ENCODE data around the gene PCNT.

DNA sequence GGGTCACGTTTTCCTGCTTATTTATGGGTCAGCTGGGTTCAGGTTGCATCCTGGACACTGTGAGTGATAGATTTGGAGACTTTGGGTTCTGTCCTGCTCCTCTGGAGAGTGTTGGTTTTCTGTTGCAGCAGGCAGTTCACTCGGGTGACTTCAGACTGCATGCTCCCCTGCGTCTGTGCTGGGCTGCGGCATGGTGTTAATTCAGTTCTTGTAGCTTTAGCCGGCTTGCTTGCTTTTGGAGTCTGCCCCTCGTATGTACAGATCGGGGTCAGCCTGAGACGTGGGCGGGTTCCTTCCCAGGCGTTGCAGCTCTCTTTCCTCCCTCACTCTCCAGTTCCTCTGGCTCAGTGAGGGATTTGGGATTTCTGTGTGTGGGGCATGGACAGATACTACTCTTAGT is 38.0 kb downstream of the PCNT start:
- TF ChIP-seq, protein P1, sequence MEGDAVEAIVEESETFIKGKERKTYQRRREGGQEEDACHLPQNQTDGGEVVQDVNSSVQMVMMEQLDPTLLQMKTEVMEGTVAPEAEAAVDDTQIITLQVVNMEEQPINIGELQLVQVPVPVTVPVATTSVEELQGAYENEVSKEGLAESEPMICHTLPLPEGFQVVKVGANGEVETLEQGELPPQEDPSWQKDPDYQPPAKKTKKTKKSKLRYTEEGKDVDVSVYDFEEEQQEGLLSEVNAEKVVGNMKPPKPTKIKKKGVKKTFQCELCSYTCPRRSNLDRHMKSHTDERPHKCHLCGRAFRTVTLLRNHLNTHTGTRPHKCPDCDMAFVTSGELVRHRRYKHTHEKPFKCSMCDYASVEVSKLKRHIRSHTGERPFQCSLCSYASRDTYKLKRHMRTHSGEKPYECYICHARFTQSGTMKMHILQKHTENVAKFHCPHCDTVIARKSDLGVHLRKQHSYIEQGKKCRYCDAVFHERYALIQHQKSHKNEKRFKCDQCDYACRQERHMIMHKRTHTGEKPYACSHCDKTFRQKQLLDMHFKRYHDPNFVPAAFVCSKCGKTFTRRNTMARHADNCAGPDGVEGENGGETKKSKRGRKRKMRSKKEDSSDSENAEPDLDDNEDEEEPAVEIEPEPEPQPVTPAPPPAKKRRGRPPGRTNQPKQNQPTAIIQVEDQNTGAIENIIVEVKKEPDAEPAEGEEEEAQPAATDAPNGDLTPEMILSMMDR (IDR thresholded peaks at IDR 0.05; ENCODE audit: insufficient read depth, low read length), result no peak
- TF ChIP-seq POLR2AphosphoS5 (IDR thresholded peaks at IDR 0.05; ENCODE audit: low read depth) (no peak), REST (IDR thresholded peaks at IDR 0.05; ENCODE audit: insufficient replicate concordance, low read depth) (no peak), SPI1 (IDR thresholded peaks at IDR 0.05; ENCODE audit: borderline replicate concordance, low read depth) (no peak)
